Superior temporal gyrus (tissue), 1 donor: Measurements from ENCODE around the gene STARD5.
"Not testable (repeated sequence)": the region's sequence is repeated elsewhere in the genome, so short reads cannot be mapped to it uniquely, and the experiment has no call there.

Experiments used
- DNase-seq: peaks from one replicate; pipeline ENCODE4 v3.0.0-alpha.2; 2016; ENCODE audit errors: extremely low spot score

STARD5 gene

GRCh38 chr15:81337241-81337640, 13.3 kb upstream of the STARD5 start:
- DNase-seq, result no peak

GRCh38 chr15:81336568-81336967, 12.6 kb upstream of the STARD5 start:
- DNase-seq, result no peak

- DNase-seq, result no peak
Measured at GRCh38 chr15:81335631-81336030, 11.7 kb upstream of the STARD5 start.

GRCh38 chr15:81334768-81335435, 11.0 kb upstream of the STARD5 start:
- no peak for DNase-seq

- no peak for DNase-seq
Measured at GRCh38 chr15:81333363-81333762, 9.4 kb upstream of the STARD5 start.

- DNase-seq, result no peak
Measured at GRCh38 chr15:81332326-81332725, 8.4 kb upstream of the STARD5 start.

GRCh38 chr15:81331600-81331999, 7.7 kb upstream of the STARD5 start:
- DNase-seq, result no peak

- DNase-seq, result not testable (repeated sequence)
Measured at GRCh38 chr15:81331141-81331540, 7.2 kb upstream of the STARD5 start.

- DNase-seq, result no peak
Measured at GRCh38 chr15:81330366-81331090, 6.6 kb upstream of the STARD5 start.

GRCh38 chr15:81329446-81329845, 5.5 kb upstream of the STARD5 start:
- DNase-seq, result no peak

GRCh38 chr15:81327516-81327915, 3.6 kb upstream of the STARD5 start:
- no peak for DNase-seq

GRCh38 chr15:81326466-81327212, 2.7 kb upstream of the STARD5 start:
- DNase-seq, result no peak

GRCh38 chr15:81323559-81323943, 390 bp downstream of the STARD5 start:
- DNase-seq, result no peak

GRCh38 chr15:81322676-81323253, 1.2 kb downstream of the STARD5 start:
- DNase-seq, result no peak

- DNase-seq, result no peak
Measured at GRCh38 chr15:81321667-81322066, 2.3 kb downstream of the STARD5 start.

- DNase-seq, result no peak
Measured at GRCh38 chr15:81317642-81318017, 6.3 kb downstream of the STARD5 start.

- no peak for DNase-seq
Measured at GRCh38 chr15:81316267-81316666, 7.7 kb downstream of the STARD5 start.

- DNase-seq, result no peak
Measured at GRCh38 chr15:81315452-81316175, 8.3 kb downstream of the STARD5 start.

- DNase-seq, result no peak
Measured at GRCh38 chr15:81314378-81314777, 9.6 kb downstream of the STARD5 start.

- no peak for DNase-seq
Measured at GRCh38 chr15:81313686-81314085, 10.3 kb downstream of the STARD5 start.

GRCh38 chr15:81312790-81313543, 11.0 kb downstream of the STARD5 start:
- peak; percentile 54 for DNase-seq
